HG03342 (cell line): ENCODE results near the gene AP4E1.
"Not testable (repeated sequence)": the region's sequence is repeated elsewhere in the genome, so short reads cannot be mapped to it uniquely, and the experiment has no call there.

ENCODE experiments used
- ATAC-seq: cut with Tn5 transposase; IDR thresholded peaks from one replicate; pipeline ENCODE4 v1.9.1; 2021; ENCODE audit warnings: mild to moderate bottlenecking, moderate library complexity; ENCODE audit not compliant: unreplicated experiment

The AP4E1 gene

DNA sequence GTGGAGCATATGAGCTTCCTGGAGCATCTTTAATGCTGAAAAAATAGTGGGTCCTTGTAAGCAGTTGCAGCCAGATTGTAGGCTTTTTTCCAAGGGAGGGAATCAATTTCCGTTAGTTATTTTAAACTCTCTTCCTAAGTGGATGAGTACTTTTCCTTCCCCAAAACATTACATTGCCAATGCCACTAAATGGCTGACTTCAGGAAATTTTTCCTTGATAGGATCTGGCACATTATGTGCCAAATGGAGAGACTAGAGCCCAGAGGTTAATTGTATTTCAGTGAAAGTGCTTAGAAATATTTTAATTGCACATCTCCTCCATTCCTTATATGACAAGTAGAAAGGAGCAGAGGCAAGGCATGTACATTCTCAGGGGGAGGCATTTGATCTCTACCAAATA is 102.7 kb downstream of the AP4E1 start:
- ATAC-seq, result no peak

DNA sequence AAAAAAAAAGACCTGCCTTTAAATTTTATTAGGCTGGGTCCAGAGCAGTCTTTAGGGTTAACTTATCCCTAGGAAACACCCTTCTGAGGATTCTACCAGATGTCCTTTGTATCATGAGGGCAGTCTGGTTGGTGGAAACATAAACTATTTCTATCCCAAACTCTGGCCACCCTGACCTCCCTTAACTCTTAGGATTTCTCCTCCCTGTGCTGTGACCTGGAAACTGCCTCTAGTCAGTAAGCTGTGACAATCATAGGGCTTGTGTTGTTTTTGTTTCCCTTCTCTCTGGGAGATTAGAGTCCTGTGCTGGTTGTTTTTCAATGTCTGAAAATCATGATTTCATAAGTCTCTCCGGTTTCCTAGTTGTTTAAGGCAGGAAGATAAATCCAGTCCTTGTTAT is 108.1 kb downstream of the AP4E1 start:
- no peak for ATAC-seq

DNA sequence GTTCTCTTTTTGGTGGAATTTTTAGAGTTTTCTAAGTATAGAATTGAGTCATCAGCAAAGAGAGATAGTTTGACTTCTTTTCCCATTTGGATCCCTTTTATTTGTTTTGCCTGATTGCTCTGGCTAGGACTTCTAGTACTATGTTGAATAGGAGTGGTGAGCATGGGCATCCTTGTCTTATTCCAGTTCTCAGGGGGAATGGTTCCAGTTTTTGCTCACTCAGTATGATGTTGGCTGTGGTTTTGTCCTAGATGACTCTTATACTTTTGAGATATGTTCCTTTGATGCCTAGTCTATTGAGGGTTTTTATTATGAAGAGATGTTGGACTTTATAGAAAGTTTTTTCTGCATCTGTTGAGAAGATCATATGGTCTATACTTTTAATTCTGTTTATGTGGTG is 113.7 kb downstream of the AP4E1 start:
- ATAC-seq, result no peak

DNA sequence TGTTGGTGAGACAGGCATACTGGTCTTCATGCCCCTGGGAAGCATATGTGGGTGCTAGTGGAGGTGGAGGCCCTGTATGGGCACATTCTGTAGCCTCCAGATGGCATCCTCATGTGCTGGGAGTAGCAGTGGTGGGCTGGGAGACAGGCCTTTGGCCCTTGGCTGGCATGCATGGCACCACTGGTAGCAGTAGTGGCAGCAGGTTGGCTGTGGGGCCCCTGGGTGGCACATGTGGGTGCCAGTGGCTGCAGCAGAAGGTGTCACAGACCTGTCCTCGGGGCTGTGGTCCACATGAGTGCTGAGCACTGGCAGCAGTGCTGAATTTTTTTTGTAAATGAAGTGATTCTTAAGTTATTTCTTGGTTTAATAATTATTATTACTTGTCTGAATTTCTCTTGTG is 115.0 kb downstream of the AP4E1 start:
- no peak for ATAC-seq

DNA sequence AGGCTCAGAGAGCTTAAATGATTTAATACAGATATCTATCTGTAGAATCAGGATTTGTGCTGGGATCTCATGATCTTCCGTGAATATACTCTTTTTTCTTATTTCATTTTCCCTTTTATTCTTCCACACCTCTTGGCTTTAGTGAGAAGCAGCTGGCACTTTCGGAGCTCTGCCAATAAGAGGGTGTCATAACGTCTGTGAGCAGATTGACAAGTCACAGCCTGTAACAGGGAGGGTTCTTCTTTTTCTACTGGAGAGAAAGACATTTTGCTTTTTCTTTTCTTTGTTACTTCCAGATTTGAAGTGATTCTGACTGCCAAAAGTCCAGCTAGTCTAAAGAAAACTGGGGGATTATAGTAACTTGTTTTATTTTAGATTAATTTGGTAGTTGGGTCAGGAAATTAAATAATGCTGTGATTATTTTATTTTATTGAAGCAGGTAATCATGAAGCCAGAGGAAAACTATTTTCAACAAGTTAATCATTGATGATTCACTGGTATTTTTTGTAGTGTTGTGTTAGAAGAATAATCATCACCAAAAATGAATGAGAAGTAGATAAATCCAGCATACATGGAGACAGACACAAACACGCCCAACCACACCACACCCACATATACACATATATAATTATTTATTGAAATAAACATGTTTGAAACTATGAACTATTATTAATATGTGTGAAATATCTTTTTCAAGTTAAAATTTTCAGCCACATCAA is 116.4 kb downstream of the AP4E1 start:
- ATAC-seq, result no peak

DNA sequence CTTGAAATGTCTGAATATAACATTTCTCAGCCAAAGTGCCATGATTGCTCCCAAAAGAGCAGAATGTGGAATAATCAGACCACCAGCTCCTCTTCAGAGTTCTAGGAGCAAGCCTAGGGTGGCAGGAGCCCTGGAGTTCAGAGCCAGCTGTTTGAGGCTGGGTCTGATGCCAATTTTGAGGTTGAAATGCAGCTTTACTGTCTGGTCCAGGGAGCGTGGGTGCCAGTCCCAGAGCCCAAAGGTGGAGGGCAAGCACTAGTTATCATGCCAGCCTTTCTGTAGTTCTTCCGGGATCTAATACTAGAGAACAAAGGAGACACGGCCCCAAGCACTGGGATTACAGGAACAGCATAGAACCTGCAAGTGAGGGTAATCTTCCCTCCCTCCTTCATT is 117.0 kb downstream of the AP4E1 start:
- ATAC-seq, result no peak

DNA sequence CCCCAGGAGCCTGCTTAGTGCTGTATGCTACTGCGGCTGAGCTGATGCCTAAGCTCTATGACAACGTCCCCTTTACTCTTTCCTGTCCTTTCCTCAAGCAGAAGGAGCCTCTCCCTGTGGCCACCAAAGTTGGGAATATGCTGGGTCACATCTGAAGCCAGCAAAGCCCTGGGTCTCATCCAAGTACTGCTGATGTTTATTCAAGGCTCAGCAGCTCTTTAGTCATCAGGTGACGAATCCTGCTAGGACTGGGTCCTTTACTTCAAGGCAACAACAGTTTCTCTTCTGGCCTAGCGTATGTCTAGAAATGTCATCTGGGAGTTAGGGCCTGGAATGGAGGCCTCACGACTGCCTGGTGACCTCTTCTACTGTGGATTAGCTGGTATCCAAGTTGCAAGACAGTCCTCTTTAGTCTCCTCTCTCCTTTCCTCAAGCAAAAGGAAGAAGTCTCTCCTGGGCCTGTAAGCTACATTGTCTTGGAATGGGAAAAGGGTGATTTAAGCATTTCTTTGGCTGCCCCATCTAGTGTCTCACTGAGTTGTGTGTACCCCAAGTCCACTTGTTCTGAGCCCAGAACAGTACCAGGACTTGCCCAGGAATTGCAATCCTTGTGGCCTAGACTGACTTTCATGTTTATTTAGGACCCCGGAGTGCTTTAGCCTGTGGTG is 122.3 kb downstream of the AP4E1 start:
- ATAC-seq, result no peak

DNA sequence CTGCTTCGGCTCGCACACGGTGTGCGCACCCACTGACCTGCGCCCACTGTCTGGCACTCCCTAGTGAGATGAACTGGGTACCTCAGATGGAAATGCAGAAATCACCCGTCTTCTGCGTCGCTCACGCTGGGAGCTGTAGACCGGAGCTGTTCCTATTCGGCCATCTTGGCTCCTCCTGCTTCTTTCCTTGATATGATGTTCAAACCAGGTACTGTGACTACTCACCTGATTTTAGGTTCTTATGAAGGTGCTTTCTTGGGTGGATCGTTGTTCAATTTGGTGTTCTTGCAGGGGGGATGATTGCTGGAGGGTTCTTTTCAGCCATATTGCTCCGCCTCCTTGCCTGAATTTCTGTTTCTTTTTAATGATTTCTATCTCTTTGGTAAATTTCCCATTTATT is 129.0 kb downstream of the AP4E1 start:
- ATAC-seq, result not testable (repeated sequence)

DNA sequence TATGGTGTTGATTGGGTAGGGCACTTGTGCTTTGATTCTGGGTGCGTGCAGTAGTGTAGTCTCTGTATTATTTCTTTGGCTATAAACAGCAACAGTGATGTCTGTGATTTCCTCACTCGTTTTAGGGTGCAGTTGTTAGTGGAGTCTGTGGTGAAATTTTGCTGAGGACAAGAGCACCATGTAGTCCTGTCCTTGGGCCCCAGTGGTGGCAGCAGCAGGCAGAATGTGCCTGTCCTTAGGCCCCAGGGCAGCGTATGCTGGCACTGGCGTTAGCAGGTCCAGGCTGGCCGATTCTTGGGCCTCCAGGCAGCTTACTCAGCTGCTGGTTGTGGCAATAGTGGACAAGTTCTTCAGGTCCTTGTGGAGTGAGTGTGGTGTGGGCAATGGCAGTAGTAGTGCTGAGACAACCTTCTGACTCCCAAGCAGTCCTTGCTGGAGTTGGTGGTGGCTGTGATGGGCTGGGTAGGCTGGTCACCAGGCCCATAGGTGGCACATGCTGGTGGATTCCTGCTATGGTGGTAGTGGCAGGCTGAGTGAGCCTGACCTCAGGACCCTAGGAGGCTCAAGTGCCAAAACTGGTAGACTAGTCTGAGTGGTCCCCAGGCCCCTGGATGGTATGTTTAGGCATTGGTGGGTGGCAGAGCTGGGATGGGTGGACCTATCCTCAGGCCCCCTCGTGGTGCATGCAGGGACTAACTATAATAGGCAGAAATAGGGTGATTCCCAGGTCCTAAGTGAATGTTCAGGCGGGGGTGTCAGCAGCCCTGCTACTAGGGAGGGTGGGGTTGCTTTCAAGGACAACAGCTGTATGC is 129.9 kb downstream of the AP4E1 start:
- ATAC-seq, result no peak

DNA sequence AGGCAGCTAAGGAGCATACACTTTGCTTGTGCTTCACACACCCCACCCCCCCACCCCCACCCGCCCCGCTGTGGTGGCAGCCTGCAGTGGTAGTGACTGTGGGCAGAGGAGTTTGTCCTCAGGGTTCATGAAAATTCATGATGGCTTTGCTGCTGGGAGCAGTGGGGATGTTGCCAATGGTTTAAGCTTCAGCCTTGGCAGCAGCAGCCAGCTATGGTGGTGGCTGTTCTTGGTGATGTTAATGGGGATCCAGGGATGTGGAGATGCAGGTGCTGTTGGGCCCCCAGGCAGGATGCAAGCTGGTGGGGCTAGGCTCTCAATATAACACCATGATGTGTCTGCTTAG is 130.5 kb downstream of the AP4E1 start:
- no peak for ATAC-seq

DNA sequence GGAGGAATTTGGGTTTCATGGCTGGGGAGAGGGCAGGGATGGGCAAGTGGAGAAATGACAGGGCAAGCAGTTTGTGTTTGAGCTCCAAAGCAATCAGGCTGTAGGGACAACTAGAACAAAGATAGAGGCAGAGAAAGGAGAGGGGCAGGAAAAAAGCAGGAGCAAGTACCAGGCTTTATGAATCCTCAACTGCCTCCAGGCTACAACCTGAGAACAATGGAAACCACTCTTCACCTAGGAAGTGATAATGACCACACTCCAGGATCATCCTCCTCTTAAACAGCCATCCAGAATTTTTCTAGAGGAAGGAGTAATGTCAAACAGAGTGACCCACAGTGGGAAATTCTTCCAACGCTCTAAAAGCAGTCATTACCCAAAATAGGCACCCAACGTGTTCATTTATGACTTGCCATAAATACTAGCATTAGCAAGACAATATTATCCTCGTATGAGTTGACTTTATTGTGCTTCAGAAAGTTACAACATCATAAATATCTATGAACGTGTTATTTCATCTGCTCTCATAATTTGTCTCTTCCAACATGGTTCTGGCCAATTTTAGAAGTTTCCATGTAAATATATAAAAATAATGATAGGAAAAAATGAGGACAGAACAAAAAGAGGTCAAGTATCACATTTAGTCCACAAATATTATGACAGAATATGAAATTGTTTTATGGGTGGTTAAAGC is 135.7 kb downstream of the AP4E1 start:
- ATAC-seq, result no peak

DNA sequence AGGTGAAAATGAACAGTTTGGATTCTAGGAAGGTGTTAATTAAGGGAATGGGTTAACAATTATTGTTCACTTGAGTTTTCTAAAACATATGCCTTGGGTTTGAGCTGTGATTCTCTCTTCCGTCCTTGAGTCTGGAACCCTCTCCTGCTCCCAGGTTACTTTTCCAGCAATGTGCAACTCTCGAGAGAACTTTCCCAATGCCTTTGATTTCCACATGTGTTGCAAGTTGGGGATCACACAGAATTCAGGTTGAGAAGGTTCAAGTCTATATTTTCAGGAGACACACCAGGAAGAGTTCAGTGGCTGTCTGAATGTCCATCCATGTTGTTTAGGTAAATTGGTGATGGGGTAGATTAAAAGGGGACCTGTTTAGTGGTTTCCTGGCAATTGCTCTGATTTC is 137.5 kb downstream of the AP4E1 start:
- ATAC-seq, result no peak

DNA sequence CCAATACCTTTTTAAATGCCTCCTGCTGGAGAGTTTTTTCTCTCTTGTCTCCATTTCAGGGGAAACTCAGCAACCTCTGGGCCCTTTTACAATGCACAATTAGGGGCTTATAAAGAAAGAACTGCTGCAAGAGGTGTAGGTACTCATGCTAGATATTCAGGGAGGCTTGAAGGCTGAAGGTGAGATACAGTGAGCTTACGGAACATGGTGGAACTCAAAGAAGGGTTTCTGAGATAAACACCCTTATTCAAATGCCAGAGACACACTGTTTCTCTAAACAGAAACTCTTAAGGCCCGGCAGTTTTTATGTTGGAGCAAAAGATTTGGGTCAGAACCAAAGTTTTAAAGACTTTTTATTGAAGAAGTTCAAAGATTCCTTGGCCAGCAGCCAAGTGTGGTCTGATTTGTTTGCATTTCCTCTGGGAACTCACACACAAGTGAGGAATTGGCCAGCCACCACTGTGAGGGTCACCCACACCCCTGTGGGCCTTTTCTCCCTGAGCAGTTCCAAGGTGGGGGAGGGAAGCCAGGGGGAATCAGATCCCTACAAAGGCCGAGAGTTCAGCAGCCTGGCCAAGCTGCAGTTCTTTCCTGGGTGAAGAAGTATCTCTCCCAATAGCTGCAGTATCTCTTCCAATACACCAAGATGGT is 138.4 kb downstream of the AP4E1 start:
- ATAC-seq, result no peak

DNA sequence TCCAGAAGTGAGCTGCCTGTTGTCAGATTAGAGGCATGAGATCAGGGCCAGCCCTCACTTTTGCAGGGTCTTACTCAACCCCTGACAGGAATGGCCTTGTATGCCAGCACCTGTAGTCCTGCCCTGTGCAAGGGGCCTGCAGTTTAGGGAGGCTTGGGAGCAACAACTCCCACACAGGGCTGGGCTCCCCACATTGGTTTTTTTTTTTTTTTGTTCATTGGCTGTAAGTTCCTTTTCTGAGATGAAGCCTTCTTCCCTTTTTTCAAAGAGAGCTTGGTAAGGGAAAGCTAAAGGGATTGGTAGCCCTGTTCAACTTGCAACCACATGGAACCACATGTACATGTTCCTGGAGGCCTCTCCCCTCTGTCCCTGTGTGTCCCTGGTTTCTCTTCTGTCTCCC is 139.8 kb downstream of the AP4E1 start:
- no peak for ATAC-seq

DNA sequence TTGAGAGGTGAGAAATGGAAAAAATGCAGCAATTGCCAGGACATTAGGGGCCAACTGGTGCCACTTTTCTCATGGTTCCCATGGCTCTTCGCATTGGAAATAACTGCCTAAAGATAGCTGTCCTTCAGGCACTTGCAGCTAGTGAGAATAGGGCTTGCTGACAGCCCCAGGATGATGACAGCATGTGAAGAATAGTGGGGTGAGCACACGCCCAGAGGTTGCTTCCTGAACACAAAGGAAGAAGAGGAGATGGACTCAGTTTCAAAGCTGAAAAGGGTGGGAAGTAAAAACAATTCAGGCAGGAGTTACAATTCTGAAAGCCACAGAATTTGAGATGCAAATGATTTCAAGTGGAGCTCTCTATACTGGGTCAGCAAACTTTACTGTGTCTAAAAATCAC is 140.6 kb downstream of the AP4E1 start:
- ATAC-seq, result no peak

DNA sequence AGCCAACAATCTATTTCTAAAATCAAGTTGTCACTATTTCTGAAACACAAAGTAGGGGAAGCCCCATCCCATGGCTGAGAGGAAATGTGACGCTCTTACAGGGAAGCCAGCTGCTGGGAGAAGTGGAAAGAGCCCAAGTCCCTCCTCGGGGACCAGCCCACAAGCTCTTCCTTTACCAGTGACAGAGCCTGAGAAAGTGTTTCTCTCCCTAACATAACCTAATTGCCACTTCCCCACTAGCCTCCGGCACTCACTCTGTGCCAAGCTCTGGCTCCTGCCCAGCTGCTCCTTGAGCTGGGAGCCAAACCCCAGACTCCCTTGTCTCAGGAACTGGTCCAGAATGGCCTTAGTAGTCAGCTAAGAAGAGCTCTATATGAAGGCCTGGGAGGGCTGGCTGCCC is 143.3 kb downstream of the AP4E1 start:
- ATAC-seq, result no peak

DNA sequence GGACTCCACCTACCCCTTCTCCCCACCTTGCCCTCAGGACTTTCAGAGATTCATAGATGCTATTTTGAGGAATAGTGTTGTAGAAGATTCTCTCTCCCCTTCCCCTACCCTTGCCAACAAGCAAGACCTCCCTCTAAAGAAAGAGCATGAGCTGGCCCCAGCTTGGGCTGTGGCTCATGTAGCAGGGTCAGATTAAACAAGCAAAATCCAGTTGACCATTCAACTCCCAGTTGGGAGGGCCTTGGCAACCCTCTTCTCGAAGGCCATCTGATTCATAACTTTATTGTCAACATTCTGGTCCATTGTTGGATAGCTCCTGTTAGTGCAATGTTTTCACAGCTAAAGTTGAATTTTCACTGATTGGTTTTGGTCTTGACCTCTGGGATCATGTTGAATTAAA is 145.1 kb downstream of the AP4E1 start:
- no peak for ATAC-seq

DNA sequence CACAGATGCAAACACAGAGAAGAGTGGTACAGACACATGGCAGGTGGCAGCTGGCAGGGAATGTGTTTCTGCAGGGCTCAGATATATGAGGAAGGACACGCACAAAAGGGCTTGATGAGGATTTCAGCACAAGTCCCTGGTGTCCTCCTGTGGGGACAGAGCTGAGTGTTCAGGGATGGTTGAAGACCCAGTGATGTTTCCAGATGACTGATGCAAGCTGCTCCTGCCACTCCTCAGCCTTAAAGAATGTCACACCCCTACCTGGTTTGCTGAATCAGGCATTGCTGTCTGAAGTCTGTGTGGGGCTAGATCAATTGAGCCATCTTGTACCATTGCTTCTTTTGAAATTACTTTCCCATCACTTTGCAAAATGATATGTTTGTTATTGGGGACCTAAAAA is 146.1 kb downstream of the AP4E1 start:
- ATAC-seq, result no peak
